HepG2 (cell line): ENCODE results near the gene MIF4GD. TPM values are rescaled to one million over a fixed set of nuclear protein-coding genes. Genes with fewer than 3 reads are reported as not detected.

ENCODE experiments used
- ARHGAP35 ChIP-seq: sonication (generic); formaldehyde crosslinking; IDR thresholded peaks from 2 replicates; pipeline ENCODE4 v1.9.0; 2022; ENCODE audit warnings: mild to moderate bottlenecking, inconsistent platforms, moderate library complexity, missing genetic modification reagents, borderline replicate concordance
- HMGA1 ChIP-seq: sonication (generic); formaldehyde crosslinking; conservative IDR thresholded peaks from 2 replicates; pipeline ENCODE4 v1.4.0; 2020; ENCODE audit warnings: missing genetic modification reagents
- POGZ ChIP-seq: sonication (generic); formaldehyde crosslinking; IDR thresholded peaks from 2 replicates; pipeline ENCODE4 v1.4.0; 2020; ENCODE audit warnings: mild to moderate bottlenecking, missing genetic modification reagents
- SKI ChIP-seq: fragments of 450-650 bp; IDR thresholded peaks from one replicate; pipeline ENCODE4 v1.6.1; 2018; ENCODE audit warnings: mild to moderate bottlenecking; ENCODE audit not compliant: partially characterized antibody
- SMAD3 ChIP-seq: sonication (generic); formaldehyde crosslinking; IDR thresholded peaks from 2 replicates; pipeline ENCODE4 v1.4.0; 2020; ENCODE audit warnings: missing genetic modification reagents
- SNAPC2 ChIP-seq: sonication (generic); formaldehyde crosslinking; IDR thresholded peaks from 2 replicates; pipeline ENCODE4 v1.8.1; 2022; ENCODE audit warnings: mild to moderate bottlenecking, missing genetic modification reagents
- SPEN ChIP-seq: sonication (generic); formaldehyde crosslinking; IDR thresholded peaks from 2 replicates; pipeline ENCODE4 v1.5.1; 2020; ENCODE audit warnings: low read depth, mild to moderate bottlenecking, missing genetic modification reagents
- TBX3 ChIP-seq: fragments of 450-650 bp; IDR thresholded peaks from 2 replicates; pipeline ENCODE4 v1.6.1; 2017; ENCODE audit warnings: antibody characterized with exemption, mild to moderate bottlenecking, inconsistent platforms, borderline replicate concordance
- ZFP82 ChIP-seq: sonication (generic); formaldehyde crosslinking; IDR thresholded peaks from 2 replicates; pipeline ENCODE4 v1.5.1; 2020; ENCODE audit warnings: mild to moderate bottlenecking, missing genetic modification reagents, borderline replicate concordance
- ZNF292 ChIP-seq: sonication (generic); formaldehyde crosslinking; IDR thresholded peaks from 2 replicates; pipeline ENCODE4 v1.8.1; 2022; ENCODE audit warnings: mild to moderate bottlenecking, low read depth, missing genetic modification reagents, borderline replicate concordance
- ZNF510 ChIP-seq: sonication (generic); formaldehyde crosslinking; IDR thresholded peaks from 2 replicates; pipeline ENCODE4 v1.4.0; 2020; ENCODE audit warnings: low read depth, mild to moderate bottlenecking, missing genetic modification reagents
- ZNF570 ChIP-seq: sonication (generic); formaldehyde crosslinking; IDR thresholded peaks from 2 replicates; pipeline ENCODE4 v1.4.0; 2020; ENCODE audit warnings: mild to moderate bottlenecking, missing genetic modification reagents, borderline replicate concordance
- ZNF746 ChIP-seq: sonication (generic); formaldehyde crosslinking; IDR thresholded peaks from 2 replicates; pipeline ENCODE4 v1.8.0; 2022; ENCODE audit warnings: mild to moderate bottlenecking, missing genetic modification reagents
- polyA plus RNA-seq, 8 experiments: library from polyadenylated mRNA; depleted of rRNA in 3 of 8; stranded (reverse) in 7 of 8; unstranded in 1 of 8; fragments of >200 nt; fragmentation: Illumina TruSeq in 4 of 8; extraction: Trizol in 4 of 8; gene quantifications; 2 replicates each; pipeline versions ENCODE4 v1.2.1 to v1.2.3, GENCODE V29; 2011 to 2016; ENCODE audit warnings: low read depth in 4 of 8, missing spikeins in 1 of 8, mixed read lengths in 1 of 8; ENCODE audit not compliant: insufficient read depth in 1 of 8
- total RNA-seq, 5 experiments: library from RNA; depleted of rRNA; stranded (reverse); fragments of >200 nt; fragmentation: Illumina TruSeq; extraction: Trizol; gene quantifications; 2 replicates each; pipeline ENCODE4 v1.2.3, GENCODE V29; 2016; ENCODE audit warnings: low read depth in 1 of 5
- TF ChIP-seq, protein P1 (sequence below): sonication (generic); formaldehyde crosslinking; conservative IDR thresholded peaks from 2 replicates; pipeline ENCODE4 v1.5.0; 2020; ENCODE audit warnings: missing genetic modification reagents
- TF ChIP-seq, protein P2 (sequence below): sonication (generic); formaldehyde crosslinking; IDR thresholded peaks from 2 replicates; pipeline ENCODE4 v1.4.0; 2020; ENCODE audit warnings: missing genetic modification reagents
- TF ChIP-seq, protein P3 (sequence below): sonication (generic); formaldehyde crosslinking; IDR thresholded peaks from 2 replicates; pipeline ENCODE4 v1.5.0; 2020; ENCODE audit warnings: missing genetic modification reagents, mild to moderate bottlenecking, borderline replicate concordance
- TF ChIP-seq, protein P4 (sequence below): sonication (generic); formaldehyde crosslinking; IDR thresholded peaks from 2 replicates; pipeline ENCODE4 v1.4.0; 2020; ENCODE audit warnings: missing genetic modification reagents, borderline replicate concordance
- TF ChIP-seq, protein P5 (sequence below): sonication (generic); formaldehyde crosslinking; IDR thresholded peaks from 2 replicates; pipeline ENCODE4 v1.5.1; 2020; ENCODE audit warnings: mild to moderate bottlenecking, missing genetic modification reagents, moderate library complexity

MIF4GD gene
- total and polyA plus RNA-seq, 2 of the 13 experiments (the other 11 are each of a cell fraction or from before 2014, with no cell fraction given) = 14.0 to 28.0 TPM

DNA sequence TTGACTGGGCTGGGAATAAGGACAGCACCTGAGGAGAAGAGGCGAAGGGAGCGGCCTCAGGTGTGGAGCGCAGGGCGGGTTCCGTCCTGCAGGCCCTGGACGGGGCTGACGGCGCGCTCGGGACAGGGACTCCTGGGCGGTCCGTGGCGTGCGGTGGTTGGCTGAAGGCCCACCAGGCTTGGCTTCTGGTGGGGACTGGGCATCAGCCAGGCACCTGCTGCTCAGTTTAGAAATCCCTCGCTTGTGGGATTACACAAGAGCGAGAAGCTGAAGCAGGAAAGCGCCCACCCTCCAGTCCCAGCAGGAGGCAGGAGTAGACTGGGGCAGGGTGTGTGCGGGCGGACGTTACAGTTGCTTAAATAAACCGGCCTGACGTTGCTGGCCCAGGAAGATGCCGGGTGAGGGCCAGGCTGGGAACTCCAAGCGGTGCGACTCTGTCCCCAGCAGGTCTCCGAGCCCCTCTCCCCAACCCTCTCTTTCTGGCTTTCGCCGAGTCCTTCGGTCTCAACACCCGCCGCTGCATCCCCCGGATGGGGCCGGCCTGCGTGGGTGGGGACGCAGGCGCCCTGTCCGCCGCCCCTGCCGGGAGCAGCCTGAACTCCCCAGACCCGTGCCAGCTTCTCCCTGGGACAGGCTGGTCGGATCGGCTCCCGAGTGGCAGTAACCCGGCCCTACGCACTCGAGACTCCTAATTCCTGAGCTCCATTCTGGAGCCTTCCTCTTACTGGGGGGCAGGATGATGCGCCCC, 639 bp downstream of the MIF4GD start (continued):
- TF ChIP-seq POGZ (CRISPR knock-in tag) = no peak
- 0 out of 2 replicates have a peak, but pooled peaks have one; percentile 31 for TF ChIP-seq ARHGAP35 (CRISPR knock-in tag)
- no peak for TF ChIP-seq SNAPC2 (CRISPR knock-in tag)
- TF ChIP-seq, protein P1, sequence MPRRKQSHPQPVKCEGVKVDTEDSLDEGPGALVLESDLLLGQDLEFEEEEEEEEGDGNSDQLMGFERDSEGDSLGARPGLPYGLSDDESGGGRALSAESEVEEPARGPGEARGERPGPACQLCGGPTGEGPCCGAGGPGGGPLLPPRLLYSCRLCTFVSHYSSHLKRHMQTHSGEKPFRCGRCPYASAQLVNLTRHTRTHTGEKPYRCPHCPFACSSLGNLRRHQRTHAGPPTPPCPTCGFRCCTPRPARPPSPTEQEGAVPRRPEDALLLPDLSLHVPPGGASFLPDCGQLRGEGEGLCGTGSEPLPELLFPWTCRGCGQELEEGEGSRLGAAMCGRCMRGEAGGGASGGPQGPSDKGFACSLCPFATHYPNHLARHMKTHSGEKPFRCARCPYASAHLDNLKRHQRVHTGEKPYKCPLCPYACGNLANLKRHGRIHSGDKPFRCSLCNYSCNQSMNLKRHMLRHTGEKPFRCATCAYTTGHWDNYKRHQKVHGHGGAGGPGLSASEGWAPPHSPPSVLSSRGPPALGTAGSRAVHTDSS = no peak
- peak; percentile 76 for TF ChIP-seq SKI
- TF ChIP-seq ZNF570 (CRISPR knock-in tag) = no peak
- TF ChIP-seq ZNF746 (CRISPR knock-in tag) = peak; percentile 13; the same call in 1 of the 2 replicates
- TF ChIP-seq, protein P2, sequence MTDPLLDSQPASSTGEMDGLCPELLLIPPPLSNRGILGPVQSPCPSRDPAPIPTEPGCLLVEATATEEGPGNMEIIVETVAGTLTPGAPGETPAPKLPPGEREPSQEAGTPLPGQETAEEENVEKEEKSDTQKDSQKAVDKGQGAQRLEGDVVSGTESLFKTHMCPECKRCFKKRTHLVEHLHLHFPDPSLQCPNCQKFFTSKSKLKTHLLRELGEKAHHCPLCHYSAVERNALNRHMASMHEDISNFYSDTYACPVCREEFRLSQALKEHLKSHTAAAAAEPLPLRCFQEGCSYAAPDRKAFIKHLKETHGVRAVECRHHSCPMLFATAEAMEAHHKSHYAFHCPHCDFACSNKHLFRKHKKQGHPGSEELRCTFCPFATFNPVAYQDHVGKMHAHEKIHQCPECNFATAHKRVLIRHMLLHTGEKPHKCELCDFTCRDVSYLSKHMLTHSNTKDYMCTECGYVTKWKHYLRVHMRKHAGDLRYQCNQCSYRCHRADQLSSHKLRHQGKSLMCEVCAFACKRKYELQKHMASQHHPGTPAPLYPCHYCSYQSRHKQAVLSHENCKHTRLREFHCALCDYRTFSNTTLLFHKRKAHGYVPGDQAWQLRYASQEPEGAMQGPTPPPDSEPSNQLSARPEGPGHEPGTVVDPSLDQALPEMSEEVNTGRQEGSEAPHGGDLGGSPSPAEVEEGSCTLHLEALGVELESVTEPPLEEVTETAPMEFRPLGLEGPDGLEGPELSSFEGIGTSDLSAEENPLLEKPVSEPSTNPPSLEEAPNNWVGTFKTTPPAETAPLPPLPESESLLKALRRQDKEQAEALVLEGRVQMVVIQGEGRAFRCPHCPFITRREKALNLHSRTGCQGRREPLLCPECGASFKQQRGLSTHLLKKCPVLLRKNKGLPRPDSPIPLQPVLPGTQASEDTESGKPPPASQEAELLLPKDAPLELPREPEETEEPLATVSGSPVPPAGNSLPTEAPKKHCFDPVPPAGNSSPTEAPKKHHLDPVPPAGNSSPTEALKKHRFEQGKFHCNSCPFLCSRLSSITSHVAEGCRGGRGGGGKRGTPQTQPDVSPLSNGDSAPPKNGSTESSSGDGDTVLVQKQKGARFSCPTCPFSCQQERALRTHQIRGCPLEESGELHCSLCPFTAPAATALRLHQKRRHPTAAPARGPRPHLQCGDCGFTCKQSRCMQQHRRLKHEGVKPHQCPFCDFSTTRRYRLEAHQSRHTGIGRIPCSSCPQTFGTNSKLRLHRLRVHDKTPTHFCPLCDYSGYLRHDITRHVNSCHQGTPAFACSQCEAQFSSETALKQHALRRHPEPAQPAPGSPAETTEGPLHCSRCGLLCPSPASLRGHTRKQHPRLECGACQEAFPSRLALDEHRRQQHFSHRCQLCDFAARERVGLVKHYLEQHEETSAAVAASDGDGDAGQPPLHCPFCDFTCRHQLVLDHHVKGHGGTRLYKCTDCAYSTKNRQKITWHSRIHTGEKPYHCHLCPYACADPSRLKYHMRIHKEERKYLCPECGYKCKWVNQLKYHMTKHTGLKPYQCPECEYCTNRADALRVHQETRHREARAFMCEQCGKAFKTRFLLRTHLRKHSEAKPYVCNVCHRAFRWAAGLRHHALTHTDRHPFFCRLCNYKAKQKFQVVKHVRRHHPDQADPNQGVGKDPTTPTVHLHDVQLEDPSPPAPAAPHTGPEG (CRISPR knock-in tag) = no peak
- TF ChIP-seq, protein P3, sequence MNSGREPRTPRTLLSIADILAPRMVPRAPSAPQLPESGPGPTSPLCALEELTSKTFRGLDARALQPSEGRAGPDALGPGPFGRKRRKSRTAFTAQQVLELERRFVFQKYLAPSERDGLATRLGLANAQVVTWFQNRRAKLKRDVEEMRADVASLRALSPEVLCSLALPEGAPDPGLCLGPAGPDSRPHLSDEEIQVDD (CRISPR knock-in tag) = no peak
- TF ChIP-seq, protein P4, sequence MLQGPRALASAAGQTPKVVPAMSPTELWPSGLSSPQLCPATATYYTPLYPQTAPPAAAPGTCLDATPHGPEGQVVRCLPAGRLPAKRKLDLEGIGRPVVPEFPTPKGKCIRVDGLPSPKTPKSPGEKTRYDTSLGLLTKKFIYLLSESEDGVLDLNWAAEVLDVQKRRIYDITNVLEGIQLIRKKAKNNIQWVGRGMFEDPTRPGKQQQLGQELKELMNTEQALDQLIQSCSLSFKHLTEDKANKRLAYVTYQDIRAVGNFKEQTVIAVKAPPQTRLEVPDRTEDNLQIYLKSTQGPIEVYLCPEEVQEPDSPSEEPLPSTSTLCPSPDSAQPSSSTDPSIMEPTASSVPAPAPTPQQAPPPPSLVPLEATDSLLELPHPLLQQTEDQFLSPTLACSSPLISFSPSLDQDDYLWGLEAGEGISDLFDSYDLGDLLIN (CRISPR knock-in tag) = no peak
- TF ChIP-seq ZFP82 (CRISPR knock-in tag) = 0 out of 2 replicates have a peak, but pooled peaks have one; percentile 66
- no peak for TF ChIP-seq HMGA1 (CRISPR knock-in tag)
- TF ChIP-seq, protein P5, sequence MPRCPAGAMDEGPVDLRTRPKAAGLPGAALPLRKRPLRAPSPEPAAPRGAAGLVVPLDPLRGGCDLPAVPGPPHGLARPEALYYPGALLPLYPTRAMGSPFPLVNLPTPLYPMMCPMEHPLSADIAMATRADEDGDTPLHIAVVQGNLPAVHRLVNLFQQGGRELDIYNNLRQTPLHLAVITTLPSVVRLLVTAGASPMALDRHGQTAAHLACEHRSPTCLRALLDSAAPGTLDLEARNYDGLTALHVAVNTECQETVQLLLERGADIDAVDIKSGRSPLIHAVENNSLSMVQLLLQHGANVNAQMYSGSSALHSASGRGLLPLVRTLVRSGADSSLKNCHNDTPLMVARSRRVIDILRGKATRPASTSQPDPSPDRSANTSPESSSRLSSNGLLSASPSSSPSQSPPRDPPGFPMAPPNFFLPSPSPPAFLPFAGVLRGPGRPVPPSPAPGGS (CRISPR knock-in tag) = peak; percentile 30; the same call in 1 of the 2 replicates
- TF ChIP-seq SMAD3 (CRISPR knock-in tag) = peak; percentile 63; the same call in 1 of the 2 replicates
- TF ChIP-seq ZNF510 = no peak; the same call in 1 of the 2 replicates
- TF ChIP-seq SPEN (CRISPR knock-in tag) = no peak
- peak; percentile 92 for TF ChIP-seq ZNF292 (CRISPR knock-in tag)
- TF ChIP-seq TBX3 = no peak
